ENCODE results near the gene NCOA7.

Gene NCOA7

GRCh38 chr6:125836466-125836865, 45.7 kb downstream of the NCOA7 start:
- no peak overlapping the region for H3K4me3 ChIP-seq (ENCODE audit: low read length)
- peaks cover 93% of the 10 kb centered on the region for H3K79me2 ChIP-seq (ENCODE audit: control insufficient read depth, low read length)
- peaks cover 27% of the 10 kb centered on the region for H3K4me1 ChIP-seq (ENCODE audit: control insufficient read depth, low read length)
- H3K27me3 ChIP-seq (ENCODE audit: control insufficient read depth, low read length), result no peaks in the 10 kb centered on the region
- peaks cover 21% of the 10 kb centered on the region for H3K36me3 ChIP-seq (ENCODE audit: control insufficient read depth, low read length)
- no peak overlapping the region for H3K4me2 ChIP-seq (ENCODE audit: low read length)
- no peaks in the 10 kb centered on the region for H3F3A ChIP-seq (ENCODE audit: control insufficient read depth, insufficient read depth)
- no peaks in the 10 kb centered on the region for H3K9me2 ChIP-seq (replicated peaks; ENCODE audit: control insufficient read depth, low read length)
- H3K27ac ChIP-seq (ENCODE audit: low read depth, low read length), result no peak overlapping the region
- TF ChIP-seq, protein P1, sequence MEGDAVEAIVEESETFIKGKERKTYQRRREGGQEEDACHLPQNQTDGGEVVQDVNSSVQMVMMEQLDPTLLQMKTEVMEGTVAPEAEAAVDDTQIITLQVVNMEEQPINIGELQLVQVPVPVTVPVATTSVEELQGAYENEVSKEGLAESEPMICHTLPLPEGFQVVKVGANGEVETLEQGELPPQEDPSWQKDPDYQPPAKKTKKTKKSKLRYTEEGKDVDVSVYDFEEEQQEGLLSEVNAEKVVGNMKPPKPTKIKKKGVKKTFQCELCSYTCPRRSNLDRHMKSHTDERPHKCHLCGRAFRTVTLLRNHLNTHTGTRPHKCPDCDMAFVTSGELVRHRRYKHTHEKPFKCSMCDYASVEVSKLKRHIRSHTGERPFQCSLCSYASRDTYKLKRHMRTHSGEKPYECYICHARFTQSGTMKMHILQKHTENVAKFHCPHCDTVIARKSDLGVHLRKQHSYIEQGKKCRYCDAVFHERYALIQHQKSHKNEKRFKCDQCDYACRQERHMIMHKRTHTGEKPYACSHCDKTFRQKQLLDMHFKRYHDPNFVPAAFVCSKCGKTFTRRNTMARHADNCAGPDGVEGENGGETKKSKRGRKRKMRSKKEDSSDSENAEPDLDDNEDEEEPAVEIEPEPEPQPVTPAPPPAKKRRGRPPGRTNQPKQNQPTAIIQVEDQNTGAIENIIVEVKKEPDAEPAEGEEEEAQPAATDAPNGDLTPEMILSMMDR (IDR thresholded peaks at IDR 0.05; ENCODE audit: low read depth, low read length, poor library complexity, severe bottlenecking), result no peak
- no peak for TF ChIP-seq EZH2phosphoT487 (IDR thresholded peaks at IDR 0.05; ENCODE audit: borderline replicate concordance, low read length)
- H4K20me1 ChIP-seq (ENCODE audit: control insufficient read depth, insufficient read depth, low read depth, low read length), result peaks cover 7% of the 10 kb centered on the region; the same call in 1 of the 2 replicates
- H3K9me3 ChIP-seq (ENCODE audit: control insufficient read depth, insufficient read depth, low read length), result no peaks in the 10 kb centered on the region

DNA sequence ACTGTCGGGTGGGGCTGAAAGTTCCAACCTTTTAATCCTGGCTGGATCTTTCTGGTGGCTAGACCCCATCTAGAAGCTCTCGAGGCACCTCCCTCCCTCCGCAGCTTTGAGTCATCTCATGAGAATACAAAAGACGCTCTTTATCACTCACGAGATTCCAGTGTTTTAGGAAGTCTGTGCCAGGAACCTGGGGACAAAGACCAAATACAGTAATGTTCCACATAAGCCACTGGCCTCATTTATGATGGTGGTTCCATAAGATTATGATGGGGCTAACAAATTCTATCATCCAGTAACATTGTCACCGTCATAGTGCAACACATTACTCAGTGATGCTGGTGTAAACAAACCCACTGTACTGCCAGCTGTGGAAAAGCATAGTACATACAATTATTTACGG, 48.7 kb downstream of the NCOA7 start:
- peaks cover 23% of the 10 kb centered on the region for H3K36me3 ChIP-seq (ENCODE audit: control insufficient read depth, low read length)
- H3K27me3 ChIP-seq (ENCODE audit: control insufficient read depth, low read length), result no peaks in the 10 kb centered on the region
- no peak overlapping the region for H3K4me2 ChIP-seq (ENCODE audit: low read length)
- peaks cover 7% of the 10 kb centered on the region; the same call in 1 of the 2 replicates for H4K20me1 ChIP-seq (ENCODE audit: control insufficient read depth, insufficient read depth, low read depth, low read length)
- H3K4me3 ChIP-seq (ENCODE audit: low read length), result no peak overlapping the region
- no peaks in the 10 kb centered on the region for H3K9me2 ChIP-seq (replicated peaks; ENCODE audit: control insufficient read depth, low read length)
- H3K27ac ChIP-seq (ENCODE audit: low read depth, low read length), result no peak overlapping the region
- H3K79me2 ChIP-seq (ENCODE audit: control insufficient read depth, low read length), result peaks cover 95% of the 10 kb centered on the region
- TF ChIP-seq, protein P1 (IDR thresholded peaks at IDR 0.05; ENCODE audit: low read depth, low read length, poor library complexity, severe bottlenecking), result no peak
- TF ChIP-seq EZH2phosphoT487 (IDR thresholded peaks at IDR 0.05; ENCODE audit: borderline replicate concordance, low read length), result no peak
- H3F3A ChIP-seq (ENCODE audit: control insufficient read depth, insufficient read depth), result no peaks in the 10 kb centered on the region
- no peaks in the 10 kb centered on the region for H3K9me3 ChIP-seq (ENCODE audit: control insufficient read depth, insufficient read depth, low read length)
- H3K4me1 ChIP-seq (ENCODE audit: control insufficient read depth, low read length), result peaks cover 16% of the 10 kb centered on the region

GRCh38 chr6:125839879-125840278, 49.1 kb downstream of the NCOA7 start:
- TF ChIP-seq, protein P1 (IDR thresholded peaks at IDR 0.05; ENCODE audit: low read depth, low read length, poor library complexity, severe bottlenecking), result no peak
- TF ChIP-seq EZH2phosphoT487 (IDR thresholded peaks at IDR 0.05; ENCODE audit: borderline replicate concordance, low read length), result no peak
- peaks cover 23% of the 10 kb centered on the region for H3K36me3 ChIP-seq (ENCODE audit: control insufficient read depth, low read length)
- H3K27me3 ChIP-seq (ENCODE audit: control insufficient read depth, low read length), result no peaks in the 10 kb centered on the region
- H3F3A ChIP-seq (ENCODE audit: control insufficient read depth, insufficient read depth), result no peaks in the 10 kb centered on the region
- H3K4me1 ChIP-seq (ENCODE audit: control insufficient read depth, low read length), result peaks cover 16% of the 10 kb centered on the region
- no peaks in the 10 kb centered on the region for H3K9me3 ChIP-seq (ENCODE audit: control insufficient read depth, insufficient read depth, low read length)
- no peak overlapping the region for H3K4me2 ChIP-seq (ENCODE audit: low read length)
- H3K9me2 ChIP-seq (replicated peaks; ENCODE audit: control insufficient read depth, low read length), result no peaks in the 10 kb centered on the region
- H3K4me3 ChIP-seq (ENCODE audit: low read length), result no peak overlapping the region
- peaks cover 7% of the 10 kb centered on the region; the same call in 1 of the 2 replicates for H4K20me1 ChIP-seq (ENCODE audit: control insufficient read depth, insufficient read depth, low read depth, low read length)
- no peak overlapping the region for H3K27ac ChIP-seq (ENCODE audit: low read depth, low read length)
- peaks cover 95% of the 10 kb centered on the region for H3K79me2 ChIP-seq (ENCODE audit: control insufficient read depth, low read length)
